Activated T-helper 17 cell treated with anti-CD3 and anti-CD28 coated beads, Interleukin-2, amount 50 U/mL, for 72 hours (primary cell): Measurements from ENCODE around the gene MYCL. TPM values are rescaled to one million over a fixed set of nuclear protein-coding genes. Genes with fewer than 3 reads are reported as not detected.

Experiments
- ATAC-seq: fragments of 150-1000 bp; cut with Tn5 transposase; replicated peaks from 2 replicates; pipeline ENCODE4 v1.10.0; 2021; ENCODE audit warnings: mild to moderate bottlenecking, moderate library complexity
- H3K27ac Mint-ChIP-seq: one replicate; pipeline ENCODE4 v1.8.0; 2022; ENCODE audit warnings: mixed read lengths
- H3K27me3 Mint-ChIP-seq: one replicate; pipeline ENCODE4 v1.8.0; 2022; ENCODE audit warnings: mixed read lengths
- H3K36me3 Mint-ChIP-seq: one replicate; pipeline ENCODE4 v1.8.0; 2022; ENCODE audit warnings: low read depth, mild to moderate bottlenecking, mixed read lengths
- H3K4me1 Mint-ChIP-seq: one replicate; pipeline ENCODE4 v1.8.0; 2022; ENCODE audit warnings: mixed read lengths
- H3K4me3 Mint-ChIP-seq: one replicate; pipeline ENCODE4 v1.8.0; 2022; ENCODE audit warnings: mild to moderate bottlenecking, mixed read lengths
- H3K9me3 Mint-ChIP-seq: one replicate; pipeline ENCODE4 v1.8.0; 2022; ENCODE audit warnings: mixed read lengths
- total RNA-seq, 2 donors: library from RNA; stranded (reverse); gene quantifications; one replicate each; pipeline ENCODE4 v1.2.3, GENCODE V29; 2022

The MYCL gene
- total RNA-seq, 2 donors from 2014 or later = 0.09 TPM; not detected in 1

- Mint-ChIP-seq H3K36me3 (peaks cover 75% of the 10 kb centered on the region), H3K4me1 (no peaks in the 10 kb centered on the region), H3K27ac (no peak overlapping the region), H3K9me3 (no peaks in the 10 kb centered on the region), H3K27me3 (no peaks in the 10 kb centered on the region), H3K4me3 (no peak overlapping the region)
- ATAC-seq = no peak
These were observed 44.4 kb downstream of the MYCL start for GRCh38 chr1:39857126-39857878.

GRCh38 chr1:39854738-39855137, 47.0 kb downstream of the MYCL start:
- Mint-ChIP-seq H3K27me3 (no peaks in the 10 kb centered on the region), H3K9me3 (no peaks in the 10 kb centered on the region), H3K4me3 (no peak overlapping the region), H3K36me3 (peaks cover 71% of the 10 kb centered on the region), H3K4me1 (no peaks in the 10 kb centered on the region), H3K27ac (peak overlapping the region; percentile 50)
- ATAC-seq = peak; percentile 80

GRCh38 chr1:39854314-39854713, 47.4 kb downstream of the MYCL start:
- ATAC-seq = peak; percentile 87
- no peaks in the 10 kb centered on the region for H3K27me3 Mint-ChIP-seq
- peaks cover 75% of the 10 kb centered on the region for H3K36me3 Mint-ChIP-seq
- H3K27ac Mint-ChIP-seq = peak overlapping the region; percentile 50
- no peak overlapping the region for H3K4me3 Mint-ChIP-seq
- H3K9me3 Mint-ChIP-seq = no peaks in the 10 kb centered on the region
- H3K4me1 Mint-ChIP-seq = no peaks in the 10 kb centered on the region

- Mint-ChIP-seq H3K4me3 (no peak overlapping the region), H3K27ac (no peak overlapping the region), H3K4me1 (no peaks in the 10 kb centered on the region), H3K9me3 (no peaks in the 10 kb centered on the region), H3K27me3 (no peaks in the 10 kb centered on the region), H3K36me3 (peaks cover 86% of the 10 kb centered on the region)
- no peak for ATAC-seq
These were observed 48.8 kb downstream of the MYCL start for GRCh38 chr1:39852876-39853275.

- H3K9me3 Mint-ChIP-seq = no peaks in the 10 kb centered on the region
- H3K36me3 Mint-ChIP-seq = peaks cover 86% of the 10 kb centered on the region
- H3K4me1 Mint-ChIP-seq = no peaks in the 10 kb centered on the region
- no peak overlapping the region for H3K27ac Mint-ChIP-seq
- no peaks in the 10 kb centered on the region for H3K27me3 Mint-ChIP-seq
- no peak for ATAC-seq
- H3K4me3 Mint-ChIP-seq = no peak overlapping the region
These were observed 49.4 kb downstream of the MYCL start for GRCh38 chr1:39852214-39852791.

GRCh38 chr1:39850606-39851216, 51.0 kb downstream of the MYCL start:
- Mint-ChIP-seq H3K36me3 (peaks cover 88% of the 10 kb centered on the region), H3K27me3 (no peaks in the 10 kb centered on the region), H3K4me3 (no peak overlapping the region), H3K4me1 (peaks cover 11% of the 10 kb centered on the region), H3K9me3 (no peaks in the 10 kb centered on the region), H3K27ac (no peak overlapping the region)
- no peak for ATAC-seq

GRCh38 chr1:39849203-39849602, 52.5 kb downstream of the MYCL start:
- Mint-ChIP-seq H3K27me3 (no peaks in the 10 kb centered on the region), H3K27ac (no peak overlapping the region), H3K36me3 (peaks cover 87% of the 10 kb centered on the region), H3K9me3 (no peaks in the 10 kb centered on the region), H3K4me1 (peaks cover 26% of the 10 kb centered on the region), H3K4me3 (no peak overlapping the region)
- no peak for ATAC-seq

GRCh38 chr1:39847940-39848339, 53.8 kb downstream of the MYCL start:
- peaks cover 89% of the 10 kb centered on the region for H3K36me3 Mint-ChIP-seq
- peaks cover 37% of the 10 kb centered on the region for H3K4me1 Mint-ChIP-seq
- no peak for ATAC-seq
- no peaks in the 10 kb centered on the region for H3K27me3 Mint-ChIP-seq
- H3K9me3 Mint-ChIP-seq = no peaks in the 10 kb centered on the region
- no peak overlapping the region for H3K27ac Mint-ChIP-seq
- H3K4me3 Mint-ChIP-seq = no peak overlapping the region

- Mint-ChIP-seq H3K9me3 (no peaks in the 10 kb centered on the region), H3K27me3 (no peaks in the 10 kb centered on the region), H3K27ac (peak overlapping the region; percentile 88), H3K4me3 (peak overlapping the region; percentile 68), H3K36me3 (peaks cover 90% of the 10 kb centered on the region), H3K4me1 (peaks cover 45% of the 10 kb centered on the region)
- ATAC-seq = no peak
These were observed 54.9 kb downstream of the MYCL start for GRCh38 chr1:39846796-39847195.

- H3K4me3 Mint-ChIP-seq = peak overlapping the region; percentile 68
- no peaks in the 10 kb centered on the region for H3K27me3 Mint-ChIP-seq
- peak; percentile 90 for ATAC-seq
- H3K36me3 Mint-ChIP-seq = peaks cover 96% of the 10 kb centered on the region
- peaks cover 49% of the 10 kb centered on the region for H3K4me1 Mint-ChIP-seq
- H3K27ac Mint-ChIP-seq = peak overlapping the region; percentile 88
- no peaks in the 10 kb centered on the region for H3K9me3 Mint-ChIP-seq
These were observed 55.8 kb downstream of the MYCL start for GRCh38 chr1:39845569-39846566.

Other genes with a start within 250 kb of the MYCL start
- not detected for gene NT5C1A, start 229.8 kb downstream of the MYCL start, total RNA-seq
- gene HPCAL4, start 210.5 kb downstream of the MYCL start, total RNA-seq = 1 to 10 TPM in 1 of 2 donors, under 1 TPM in 1; 0.50 to 1.2 TPM
- gene PPIE, start 163.0 kb downstream of the MYCL start, total RNA-seq = 10 to 100 TPM; 56.0 to 68.7 TPM
- gene OXCT2, start 130.6 kb downstream of the MYCL start, total RNA-seq = 1 to 10 TPM in 1 of 2 donors, under 1 TPM in 1; 0.69 to 1.1 TPM
- gene BMP8B, start 113.1 kb downstream of the MYCL start, total RNA-seq = under 1 TPM; 0.08 to 0.37 TPM
- 10 to 100 TPM; 33.6 to 41.0 TPM for gene TRIT1, start 18.4 kb downstream of the MYCL start, total RNA-seq
- gene MFSD2A, start 53.2 kb upstream of the MYCL start, total RNA-seq = 10 to 100 TPM in 1 of 2 donors, 1 to 10 TPM in 1; 8.1 to 10.3 TPM
- 100 to 1,000 TPM; 405 to 687 TPM for gene CAP1, start 138.8 kb upstream of the MYCL start, total RNA-seq
- gene PPT1, start 195.3 kb upstream of the MYCL start, total RNA-seq = 100 to 1,000 TPM in 1 of 2 donors, 10 to 100 TPM in 1; 56.1 to 107 TPM